Esophagus squamous epithelium (tissue), 4 donors: ENCODE data around the gene LOXHD1.

Experiments
- POLR2A ChIP-seq, 4 donors: fragments of 450-650 bp; IDR thresholded peaks; one replicate each; pipeline ENCODE4 v1.6.1; 2017; ENCODE audit warnings: antibody characterized with exemption in 4 of 4, mild to moderate bottlenecking in 4 of 4, moderate library complexity in 3 of 4
- TF ChIP-seq, protein P1 (sequence below), 6 experiments: fragments of 450-650 bp in 4 of 6; fragments of 200-600 bp in 2 of 6; sonication (generic) in 2 of 6; IDR thresholded peaks; one replicate each; pipeline ENCODE4 v1.5.1; 2016 to 2019; ENCODE audit warnings: antibody characterized with exemption in 6 of 6, mild to moderate bottlenecking in 4 of 6, moderate library complexity in 4 of 6

DNA sequence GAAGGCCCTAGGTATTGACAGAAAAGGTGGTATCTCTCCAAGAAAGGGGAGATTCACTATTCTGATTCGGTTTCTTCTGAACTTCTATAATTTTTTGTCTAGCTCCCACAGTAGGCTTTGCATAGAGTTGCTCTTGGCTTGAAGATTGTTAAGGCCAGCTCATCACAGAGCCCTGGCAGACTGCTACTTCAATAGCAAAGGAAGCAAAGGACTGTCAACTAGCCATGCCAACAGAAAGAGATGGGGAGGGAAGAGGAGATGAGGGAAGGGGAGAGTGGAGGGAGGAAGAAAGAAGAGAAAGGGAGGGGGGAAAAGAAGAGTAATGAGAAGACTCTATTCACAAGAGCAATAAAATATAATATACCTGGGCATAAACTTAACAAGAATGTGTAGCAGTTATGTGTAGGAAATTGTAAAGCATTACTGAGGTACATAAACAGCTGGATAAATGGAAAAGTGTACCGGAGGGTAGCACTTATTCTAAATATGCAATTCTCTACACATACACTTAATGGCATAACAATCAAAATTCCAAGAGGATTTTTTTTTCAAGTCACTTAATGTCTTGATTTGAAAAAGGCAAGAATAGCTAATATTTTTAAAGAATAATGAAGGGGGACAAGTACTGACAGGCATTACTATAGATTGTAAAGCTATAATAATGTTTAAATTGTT lies 102.5 kb downstream of the LOXHD1 start:
- TF ChIP-seq, protein P1, sequence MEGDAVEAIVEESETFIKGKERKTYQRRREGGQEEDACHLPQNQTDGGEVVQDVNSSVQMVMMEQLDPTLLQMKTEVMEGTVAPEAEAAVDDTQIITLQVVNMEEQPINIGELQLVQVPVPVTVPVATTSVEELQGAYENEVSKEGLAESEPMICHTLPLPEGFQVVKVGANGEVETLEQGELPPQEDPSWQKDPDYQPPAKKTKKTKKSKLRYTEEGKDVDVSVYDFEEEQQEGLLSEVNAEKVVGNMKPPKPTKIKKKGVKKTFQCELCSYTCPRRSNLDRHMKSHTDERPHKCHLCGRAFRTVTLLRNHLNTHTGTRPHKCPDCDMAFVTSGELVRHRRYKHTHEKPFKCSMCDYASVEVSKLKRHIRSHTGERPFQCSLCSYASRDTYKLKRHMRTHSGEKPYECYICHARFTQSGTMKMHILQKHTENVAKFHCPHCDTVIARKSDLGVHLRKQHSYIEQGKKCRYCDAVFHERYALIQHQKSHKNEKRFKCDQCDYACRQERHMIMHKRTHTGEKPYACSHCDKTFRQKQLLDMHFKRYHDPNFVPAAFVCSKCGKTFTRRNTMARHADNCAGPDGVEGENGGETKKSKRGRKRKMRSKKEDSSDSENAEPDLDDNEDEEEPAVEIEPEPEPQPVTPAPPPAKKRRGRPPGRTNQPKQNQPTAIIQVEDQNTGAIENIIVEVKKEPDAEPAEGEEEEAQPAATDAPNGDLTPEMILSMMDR (IDR thresholded peaks at IDR 0.05): no peak
- no peak for TF ChIP-seq POLR2A (IDR thresholded peaks at IDR 0.05)
